ENCODE measurements around the gene IER3.

DNA sequence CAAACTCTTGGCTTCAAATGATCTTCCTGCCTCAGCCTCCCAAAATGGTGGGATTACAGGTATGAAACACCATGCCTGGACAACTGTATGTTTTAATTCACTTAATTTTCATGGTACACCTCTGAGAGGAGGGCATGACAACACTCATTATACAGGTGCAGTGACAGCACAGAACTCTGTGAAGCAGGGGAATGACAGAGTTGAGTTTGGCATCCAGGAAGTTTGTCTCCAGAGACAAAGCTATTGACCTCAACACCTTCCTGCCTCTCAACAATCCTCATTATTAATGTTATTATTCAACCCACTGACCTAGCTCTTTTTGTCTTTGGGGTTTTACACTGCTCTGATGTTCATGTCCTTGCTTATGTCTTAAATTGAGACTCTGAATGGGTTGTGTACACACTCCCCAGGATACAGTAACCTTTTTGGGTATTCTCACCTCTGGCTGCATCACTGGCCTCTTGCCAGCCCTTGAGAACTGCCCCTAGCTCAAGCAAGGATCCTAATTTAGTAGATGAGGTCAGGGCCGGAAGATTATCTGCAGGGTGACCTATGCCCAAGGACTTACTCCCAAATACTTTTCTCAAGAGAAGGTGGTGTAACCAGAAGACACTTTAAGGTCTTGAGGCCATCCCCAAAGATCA is 13.0 kb upstream of the IER3 start:
- TF ChIP-seq, protein P1, sequence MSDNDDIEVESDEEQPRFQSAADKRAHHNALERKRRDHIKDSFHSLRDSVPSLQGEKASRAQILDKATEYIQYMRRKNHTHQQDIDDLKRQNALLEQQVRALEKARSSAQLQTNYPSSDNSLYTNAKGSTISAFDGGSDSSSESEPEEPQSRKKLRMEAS (CRISPR knock-in tag; IDR thresholded peaks at IDR 0.05) = no peak
- TF ChIP-seq, protein P2, sequence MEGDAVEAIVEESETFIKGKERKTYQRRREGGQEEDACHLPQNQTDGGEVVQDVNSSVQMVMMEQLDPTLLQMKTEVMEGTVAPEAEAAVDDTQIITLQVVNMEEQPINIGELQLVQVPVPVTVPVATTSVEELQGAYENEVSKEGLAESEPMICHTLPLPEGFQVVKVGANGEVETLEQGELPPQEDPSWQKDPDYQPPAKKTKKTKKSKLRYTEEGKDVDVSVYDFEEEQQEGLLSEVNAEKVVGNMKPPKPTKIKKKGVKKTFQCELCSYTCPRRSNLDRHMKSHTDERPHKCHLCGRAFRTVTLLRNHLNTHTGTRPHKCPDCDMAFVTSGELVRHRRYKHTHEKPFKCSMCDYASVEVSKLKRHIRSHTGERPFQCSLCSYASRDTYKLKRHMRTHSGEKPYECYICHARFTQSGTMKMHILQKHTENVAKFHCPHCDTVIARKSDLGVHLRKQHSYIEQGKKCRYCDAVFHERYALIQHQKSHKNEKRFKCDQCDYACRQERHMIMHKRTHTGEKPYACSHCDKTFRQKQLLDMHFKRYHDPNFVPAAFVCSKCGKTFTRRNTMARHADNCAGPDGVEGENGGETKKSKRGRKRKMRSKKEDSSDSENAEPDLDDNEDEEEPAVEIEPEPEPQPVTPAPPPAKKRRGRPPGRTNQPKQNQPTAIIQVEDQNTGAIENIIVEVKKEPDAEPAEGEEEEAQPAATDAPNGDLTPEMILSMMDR (IDR thresholded peaks at IDR 0.05) = no peak
- TF ChIP-seq, protein P3, sequence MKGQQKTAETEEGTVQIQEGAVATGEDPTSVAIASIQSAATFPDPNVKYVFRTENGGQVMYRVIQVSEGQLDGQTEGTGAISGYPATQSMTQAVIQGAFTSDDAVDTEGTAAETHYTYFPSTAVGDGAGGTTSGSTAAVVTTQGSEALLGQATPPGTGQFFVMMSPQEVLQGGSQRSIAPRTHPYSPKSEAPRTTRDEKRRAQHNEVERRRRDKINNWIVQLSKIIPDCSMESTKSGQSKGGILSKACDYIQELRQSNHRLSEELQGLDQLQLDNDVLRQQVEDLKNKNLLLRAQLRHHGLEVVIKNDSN (CRISPR knock-in tag; IDR thresholded peaks at IDR 0.05) = no peak
- TF ChIP-seq JUN (CRISPR knock-in tag; IDR thresholded peaks at IDR 0.05) (no peak), FOXP1 (CRISPR knock-in tag; IDR thresholded peaks at IDR 0.05; ENCODE audit: borderline replicate concordance) (no peak), TEAD1 (CRISPR knock-in tag; IDR thresholded peaks at IDR 0.05) (no peak), TCF7 (CRISPR knock-in tag; IDR thresholded peaks at IDR 0.05; ENCODE audit: low read depth) (no peak), EMX1 (CRISPR knock-in tag; IDR thresholded peaks at IDR 0.05) (no peak), ELF4 (CRISPR knock-in tag; IDR thresholded peaks at IDR 0.05; ENCODE audit: low read depth) (no peak)
- TF ChIP-seq, protein P4, sequence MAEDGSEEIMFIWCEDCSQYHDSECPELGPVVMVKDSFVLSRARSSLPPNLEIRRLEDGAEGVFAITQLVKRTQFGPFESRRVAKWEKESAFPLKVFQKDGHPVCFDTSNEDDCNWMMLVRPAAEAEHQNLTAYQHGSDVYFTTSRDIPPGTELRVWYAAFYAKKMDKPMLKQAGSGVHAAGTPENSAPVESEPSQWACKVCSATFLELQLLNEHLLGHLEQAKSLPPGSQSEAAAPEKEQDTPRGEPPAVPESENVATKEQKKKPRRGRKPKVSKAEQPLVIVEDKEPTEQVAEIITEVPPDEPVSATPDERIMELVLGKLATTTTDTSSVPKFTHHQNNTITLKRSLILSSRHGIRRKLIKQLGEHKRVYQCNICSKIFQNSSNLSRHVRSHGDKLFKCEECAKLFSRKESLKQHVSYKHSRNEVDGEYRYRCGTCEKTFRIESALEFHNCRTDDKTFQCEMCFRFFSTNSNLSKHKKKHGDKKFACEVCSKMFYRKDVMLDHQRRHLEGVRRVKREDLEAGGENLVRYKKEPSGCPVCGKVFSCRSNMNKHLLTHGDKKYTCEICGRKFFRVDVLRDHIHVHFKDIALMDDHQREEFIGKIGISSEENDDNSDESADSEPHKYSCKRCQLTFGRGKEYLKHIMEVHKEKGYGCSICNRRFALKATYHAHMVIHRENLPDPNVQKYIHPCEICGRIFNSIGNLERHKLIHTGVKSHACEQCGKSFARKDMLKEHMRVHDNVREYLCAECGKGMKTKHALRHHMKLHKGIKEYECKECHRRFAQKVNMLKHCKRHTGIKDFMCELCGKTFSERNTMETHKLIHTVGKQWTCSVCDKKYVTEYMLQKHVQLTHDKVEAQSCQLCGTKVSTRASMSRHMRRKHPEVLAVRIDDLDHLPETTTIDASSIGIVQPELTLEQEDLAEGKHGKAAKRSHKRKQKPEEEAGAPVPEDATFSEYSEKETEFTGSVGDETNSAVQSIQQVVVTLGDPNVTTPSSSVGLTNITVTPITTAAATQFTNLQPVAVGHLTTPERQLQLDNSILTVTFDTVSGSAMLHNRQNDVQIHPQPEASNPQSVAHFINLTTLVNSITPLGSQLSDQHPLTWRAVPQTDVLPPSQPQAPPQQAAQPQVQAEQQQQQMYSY (CRISPR knock-in tag; IDR thresholded peaks at IDR 0.05) = no peak
- TF ChIP-seq, protein P5, sequence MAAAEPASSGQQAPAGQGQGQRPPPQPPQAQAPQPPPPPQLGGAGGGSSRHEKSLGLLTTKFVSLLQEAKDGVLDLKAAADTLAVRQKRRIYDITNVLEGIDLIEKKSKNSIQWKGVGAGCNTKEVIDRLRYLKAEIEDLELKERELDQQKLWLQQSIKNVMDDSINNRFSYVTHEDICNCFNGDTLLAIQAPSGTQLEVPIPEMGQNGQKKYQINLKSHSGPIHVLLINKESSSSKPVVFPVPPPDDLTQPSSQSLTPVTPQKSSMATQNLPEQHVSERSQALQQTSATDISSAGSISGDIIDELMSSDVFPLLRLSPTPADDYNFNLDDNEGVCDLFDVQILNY (CRISPR knock-in tag; IDR thresholded peaks at IDR 0.05) = no peak

Data from WTC11 (cell line).